ENCODE data around the gene LGALS12.
"Not testable (repeated sequence)": the region's sequence is repeated elsewhere in the genome, so short reads cannot be mapped to it uniquely, and the experiment has no call there.

LGALS12 gene

DNA sequence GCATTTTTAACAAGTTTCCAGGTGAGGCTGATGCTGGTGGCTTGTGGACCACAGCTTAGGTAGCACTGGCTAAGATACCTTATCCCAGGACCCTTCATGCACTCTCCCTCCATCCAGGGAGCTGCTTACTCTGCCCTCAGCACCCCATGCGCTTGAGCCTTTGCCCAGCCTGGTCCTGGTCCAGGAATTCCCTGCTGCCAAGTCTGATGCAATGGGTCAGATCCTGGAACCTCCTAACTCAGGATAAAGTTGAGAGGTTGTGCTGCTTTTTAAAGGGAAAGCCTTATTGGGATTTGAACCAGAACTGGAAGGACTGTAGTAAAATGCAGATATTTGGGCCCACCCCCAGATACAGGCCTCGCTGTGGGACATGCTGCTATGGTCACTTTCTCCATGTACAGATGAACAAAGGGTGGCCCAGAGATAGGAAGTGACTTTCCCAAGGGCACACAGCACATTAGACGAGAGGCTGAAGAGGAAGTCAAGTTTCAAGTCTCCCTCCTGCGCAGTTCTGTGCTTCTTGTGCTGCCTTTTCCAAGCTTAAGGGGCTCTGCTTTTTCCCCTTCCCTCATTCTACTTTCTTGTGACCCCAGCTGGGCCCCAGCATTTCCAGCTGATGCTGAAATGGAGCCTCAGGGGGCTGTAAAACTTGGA lies 824 bp upstream of the LGALS12 start:
- DNase-seq (ENCODE audit: low spot score): no peak

DNA sequence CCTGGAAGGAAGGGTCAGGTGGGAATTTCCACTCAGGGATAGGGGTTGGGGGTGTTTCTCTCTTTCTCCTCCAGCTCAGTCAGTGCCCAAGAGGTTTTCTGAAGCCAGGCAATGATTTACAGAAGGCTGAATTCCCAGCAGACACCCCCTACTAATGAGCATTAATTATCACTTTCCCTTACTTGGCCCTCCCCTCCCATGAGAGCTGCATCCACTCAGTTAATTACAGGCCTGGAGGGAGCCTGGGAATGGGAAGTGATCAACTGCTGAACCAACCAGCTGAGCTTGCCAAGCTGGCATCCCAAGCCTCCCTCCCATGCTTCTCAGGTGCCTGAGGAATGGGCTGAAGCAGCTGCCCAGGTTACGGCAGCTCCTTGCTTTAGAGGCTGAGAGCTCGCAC lies 992 bp downstream of the LGALS12 start:
- DNase-seq (ENCODE audit: low spot score): no peak

DNA sequence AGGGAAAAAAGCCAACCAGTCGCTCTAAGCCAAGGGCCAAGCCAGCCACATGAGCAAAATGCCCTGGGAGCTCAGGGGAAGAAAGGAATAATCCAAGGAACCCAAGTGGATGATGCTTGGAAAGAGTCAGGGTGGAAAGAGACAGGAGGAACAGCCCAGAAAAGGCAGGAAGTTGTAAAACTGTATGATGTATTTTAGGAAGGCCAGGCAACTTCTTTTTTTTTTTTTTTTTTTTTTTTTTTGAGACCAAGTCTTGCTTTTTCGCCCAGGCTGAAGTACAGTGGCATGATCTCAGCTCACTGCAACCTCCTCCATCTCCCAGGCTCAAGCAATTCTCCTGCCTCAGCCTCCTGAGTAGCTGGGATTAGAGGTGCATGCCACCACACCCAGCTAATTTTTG lies 1.6 kb downstream of the LGALS12 start:
- no peak for DNase-seq (ENCODE audit: low spot score)

DNA sequence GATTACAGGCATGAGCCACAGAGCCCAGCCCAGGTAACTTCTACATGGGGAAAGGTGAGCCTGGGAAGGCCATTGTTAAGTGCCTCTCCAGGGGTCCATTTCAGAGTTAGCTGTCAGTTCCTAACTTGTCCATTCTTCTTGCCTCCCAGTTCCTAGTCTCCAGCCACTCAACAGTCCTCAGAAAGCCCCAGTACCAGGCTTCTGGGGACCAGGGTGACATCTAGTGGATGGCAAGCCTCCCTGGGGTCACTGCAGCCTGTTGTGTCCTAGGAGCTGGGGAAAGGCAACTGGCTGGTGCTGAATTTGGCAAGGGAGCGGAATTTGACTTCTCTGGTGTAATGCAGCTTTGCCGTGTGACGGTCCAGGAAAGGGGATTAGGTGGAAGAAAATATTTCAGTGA lies 2.1 kb downstream of the LGALS12 start:
- DNase-seq (ENCODE audit: low spot score): peak; percentile 88

DNA sequence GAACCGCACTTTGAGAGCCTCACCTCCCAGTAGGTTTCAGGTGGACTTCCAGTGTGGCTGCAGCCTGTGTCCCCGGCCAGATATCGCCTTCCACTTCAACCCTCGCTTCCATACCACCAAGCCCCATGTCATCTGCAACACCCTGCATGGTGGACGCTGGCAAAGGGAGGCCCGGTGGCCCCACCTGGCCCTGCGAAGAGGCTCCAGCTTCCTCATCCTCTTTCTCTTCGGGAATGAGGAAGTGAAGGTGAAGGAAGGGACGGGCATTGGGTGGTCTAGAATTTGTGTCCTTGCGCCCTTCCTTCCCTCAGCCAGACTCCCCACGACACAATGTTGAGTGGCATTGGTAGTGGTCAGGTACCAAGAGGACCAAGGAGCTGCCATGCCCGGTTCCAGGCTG lies 2.9 kb downstream of the LGALS12 start:
- no peak for DNase-seq (ENCODE audit: low spot score)

DNA sequence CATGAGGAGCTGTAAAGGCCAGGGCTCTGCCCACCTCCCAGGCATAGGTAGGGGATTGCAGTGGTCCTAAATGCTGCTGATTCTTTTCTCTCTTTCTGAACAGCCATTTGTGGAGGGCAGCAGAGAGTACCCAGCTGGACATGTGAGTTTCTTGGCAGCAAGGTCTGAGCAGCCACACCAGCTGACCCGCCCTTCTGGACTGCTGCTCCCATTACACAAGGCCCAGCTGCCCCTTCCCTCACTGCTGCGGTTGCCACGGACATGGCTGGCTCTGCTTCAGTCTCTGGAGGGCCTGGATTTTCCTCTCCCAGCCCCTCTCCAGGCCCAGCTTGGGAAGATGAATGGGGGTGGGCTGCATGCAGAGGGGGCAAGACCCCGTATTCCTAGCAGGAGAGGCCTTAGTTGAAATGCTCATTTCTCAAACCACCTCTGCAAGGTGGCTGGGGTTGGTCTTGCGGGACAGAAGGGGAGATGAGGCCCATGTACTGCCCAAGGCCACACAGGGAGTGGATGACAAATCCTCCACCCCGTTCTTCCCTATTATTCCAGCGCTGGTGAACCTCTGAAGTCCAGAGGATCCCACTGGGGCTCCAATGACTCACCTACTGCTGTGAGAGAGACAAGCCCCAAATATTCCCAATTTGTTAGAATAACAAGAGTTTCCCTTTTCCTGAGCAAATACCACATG lies 4.6 kb downstream of the LGALS12 start:
- peak; percentile 97 for DNase-seq (ENCODE audit: low spot score)

DNA sequence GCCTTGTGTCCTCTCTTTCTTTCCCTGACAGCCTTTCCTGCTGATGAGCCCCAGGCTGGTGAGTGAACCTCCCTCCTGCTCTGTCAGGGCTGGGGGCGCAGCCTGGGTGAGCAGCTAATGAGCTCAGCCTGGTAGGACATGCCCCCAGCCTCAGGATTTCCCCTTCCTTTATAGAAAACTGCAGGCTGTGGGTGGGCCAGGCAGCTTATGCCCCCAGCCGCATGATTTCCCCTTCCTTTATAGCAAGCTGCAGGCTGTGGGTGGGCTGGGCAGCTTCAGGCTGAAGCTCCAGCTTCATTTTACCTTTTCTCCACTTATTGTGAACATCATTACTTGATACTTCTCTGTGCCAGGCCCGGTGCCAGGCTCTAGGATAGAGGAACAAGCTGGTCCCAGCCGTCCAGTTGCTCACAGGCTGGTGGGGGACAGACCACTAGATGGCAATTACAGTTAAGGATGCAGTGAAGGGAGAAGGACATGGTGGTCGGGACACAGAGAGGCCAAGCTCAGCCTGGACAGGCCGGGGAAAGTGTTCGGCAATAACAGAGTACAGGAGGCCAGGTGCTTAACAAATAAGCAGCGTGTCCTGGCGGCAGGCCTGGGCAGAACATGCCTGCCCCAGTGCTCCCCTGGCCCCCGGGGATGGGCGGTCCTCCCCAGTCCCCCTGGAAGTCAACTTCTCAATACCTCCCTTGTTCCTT lies 5.3 kb downstream of the LGALS12 start:
- DNase-seq (ENCODE audit: low spot score): no peak

DNA sequence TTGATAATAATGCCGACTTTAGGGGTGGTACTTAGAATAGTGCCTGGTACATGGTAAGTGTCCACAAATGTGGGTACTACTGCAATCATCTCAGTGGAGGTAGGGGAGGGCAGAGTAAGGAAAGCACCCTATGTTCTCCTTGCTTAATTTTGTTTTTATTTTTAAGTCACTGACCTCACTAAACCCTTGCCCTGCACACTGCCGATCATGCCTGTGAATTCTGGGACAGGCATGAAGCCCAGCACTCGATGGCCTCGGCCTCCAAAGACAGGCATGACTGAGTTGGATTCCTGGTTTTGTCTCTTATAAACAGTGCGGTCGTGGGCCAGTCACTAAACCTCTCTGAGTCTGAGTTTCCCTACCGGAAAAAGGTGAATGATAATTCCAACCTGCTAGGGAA lies 6.9 kb downstream of the LGALS12 start:
- no peak for DNase-seq (ENCODE audit: low spot score)

DNA sequence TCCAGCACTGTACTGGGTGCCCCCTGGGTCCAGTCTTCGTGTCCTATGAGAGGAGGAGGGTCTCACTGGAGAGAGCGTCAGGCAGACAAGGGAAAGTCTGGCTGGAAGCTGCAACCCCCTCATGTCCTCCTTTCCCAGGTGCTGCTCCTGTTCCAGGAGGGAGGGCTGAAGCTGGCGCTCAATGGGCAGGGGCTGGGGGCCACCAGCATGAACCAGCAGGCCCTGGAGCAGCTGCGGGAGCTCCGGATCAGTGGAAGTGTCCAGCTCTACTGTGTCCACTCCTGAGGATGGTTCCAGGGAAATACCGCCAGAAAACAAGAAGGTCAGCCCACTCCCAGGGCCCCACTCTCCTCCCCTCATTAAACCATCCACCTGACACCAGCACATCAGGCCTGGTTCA lies 10.2 kb downstream of the LGALS12 start:
- no peak for DNase-seq (ENCODE audit: low spot score)

DNA sequence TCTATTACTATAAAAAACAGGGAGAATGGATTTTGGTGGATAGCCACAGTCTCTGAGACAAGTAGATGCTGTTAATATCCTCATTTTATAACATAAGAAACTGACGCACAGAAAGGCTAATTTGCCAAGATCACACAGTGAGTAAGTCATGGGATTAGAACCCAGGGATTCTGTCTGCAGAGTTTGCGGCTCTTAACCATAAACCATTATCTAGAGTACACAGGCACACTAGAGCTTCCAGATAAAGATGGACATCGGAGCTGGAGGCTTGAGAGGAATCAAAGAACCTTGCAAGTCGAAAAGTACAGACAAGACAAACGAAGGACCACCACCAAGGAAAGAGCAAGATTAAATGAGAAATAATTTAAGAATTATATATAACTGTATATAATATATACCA lies 11.3 kb downstream of the LGALS12 start:
- DNase-seq (ENCODE audit: low spot score): no peak

DNA sequence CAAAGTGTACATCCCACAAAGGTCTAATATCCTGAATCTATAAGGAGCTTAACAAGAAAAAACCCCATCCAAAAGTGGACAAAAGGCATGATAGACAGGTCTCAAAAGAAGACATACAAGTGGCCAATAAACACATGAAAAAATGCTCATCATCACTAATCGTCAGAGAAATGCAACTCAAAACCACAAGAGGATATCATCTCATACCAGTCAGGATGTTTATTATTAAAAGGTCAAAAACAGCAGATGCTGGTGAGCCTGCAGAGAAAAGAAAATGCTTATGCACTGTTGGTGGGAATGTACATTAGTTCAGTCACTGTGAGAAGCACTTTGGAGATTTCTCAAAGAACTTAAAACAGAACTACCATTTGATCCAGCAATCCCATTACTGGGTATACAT lies 12.7 kb downstream of the LGALS12 start:
- no peak for DNase-seq (ENCODE audit: low spot score)

DNA sequence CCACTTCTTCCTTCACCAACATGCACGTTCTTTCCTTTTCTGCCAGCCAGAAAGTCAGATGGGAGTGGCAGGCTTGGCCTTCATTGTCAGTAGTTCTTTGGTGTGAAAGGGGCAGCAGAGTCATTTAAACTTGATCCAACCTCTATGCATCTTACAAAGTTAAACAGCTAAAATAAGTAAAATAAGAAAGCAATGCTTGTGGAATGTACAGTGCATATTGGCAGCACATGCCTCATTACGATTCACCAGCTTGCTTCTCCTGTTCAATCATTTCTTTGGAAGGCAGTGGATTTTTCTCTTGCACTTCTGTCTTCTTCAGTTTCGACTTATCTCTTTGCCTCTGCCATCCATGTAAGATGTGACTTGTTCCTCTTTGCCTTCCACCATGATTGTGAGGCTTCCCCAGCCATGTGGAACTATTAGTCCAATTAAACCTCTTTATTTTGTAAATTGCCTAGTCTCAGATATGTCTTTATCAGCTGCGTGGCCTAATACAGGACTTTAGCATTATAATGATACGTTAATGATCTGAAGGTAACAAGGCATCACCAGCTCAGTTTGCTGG lies 14.8 kb downstream of the LGALS12 start:
- DNase-seq (ENCODE audit: low spot score): no peak

DNA sequence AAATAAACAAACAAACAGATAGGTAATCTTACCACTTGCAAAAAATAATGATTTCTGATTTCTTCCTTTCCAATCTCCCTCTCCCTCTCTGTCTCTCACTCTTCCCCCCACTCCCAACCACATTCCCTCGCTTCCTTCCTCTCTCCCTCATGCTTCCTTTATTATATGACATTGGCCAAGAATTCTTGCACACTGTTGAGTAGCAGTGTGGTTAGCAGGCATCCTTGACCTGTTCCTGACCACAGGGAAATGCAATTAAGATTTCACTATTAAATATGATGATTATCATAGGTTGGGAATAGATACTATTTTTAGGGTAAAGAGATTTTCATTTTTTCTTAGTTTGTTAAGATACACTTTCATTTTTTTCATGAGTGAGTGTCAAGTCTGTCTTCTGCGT lies 16.0 kb downstream of the LGALS12 start:
- no peak for DNase-seq (ENCODE audit: low spot score)

DNA sequence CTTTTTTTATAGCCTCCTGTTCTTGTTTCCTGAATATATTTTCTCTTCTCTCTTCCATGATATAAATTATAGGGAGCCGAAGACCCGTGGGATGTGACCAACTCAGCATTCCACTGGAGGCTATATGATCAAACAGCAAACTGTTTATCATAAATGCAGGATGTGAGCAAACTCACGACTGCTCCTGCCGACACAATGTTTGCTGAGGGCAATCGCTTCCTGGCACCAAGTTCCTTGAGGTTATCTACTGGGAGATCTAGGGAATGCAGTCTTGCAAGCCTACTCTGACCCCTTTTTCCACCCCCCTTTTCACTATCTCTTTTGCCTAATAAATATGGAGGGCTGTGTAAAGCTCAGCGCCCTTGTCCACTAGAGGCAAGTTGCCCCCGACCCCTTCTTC lies 17.3 kb downstream of the LGALS12 start:
- DNase-seq (ENCODE audit: low spot score): no peak

DNA sequence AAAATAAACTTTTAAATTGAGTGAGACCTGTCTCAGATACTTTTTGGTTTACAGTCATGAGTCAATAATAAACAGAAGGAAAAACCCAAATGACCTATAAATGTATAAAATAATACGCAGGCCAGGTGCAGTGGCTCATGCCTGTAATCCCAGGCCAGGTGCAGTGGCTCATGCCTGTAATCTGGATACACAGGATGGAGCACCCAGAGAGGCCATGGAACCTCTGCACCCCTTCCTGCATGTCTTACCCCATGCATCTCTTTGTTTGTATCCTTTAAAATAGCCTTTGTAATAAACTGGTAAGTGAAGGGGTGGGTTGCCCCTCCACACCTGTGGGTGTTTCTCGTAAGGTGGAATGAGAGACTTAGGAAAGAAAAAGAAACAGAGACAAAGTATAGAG lies 21.8 kb downstream of the LGALS12 start:
- no peak for DNase-seq (ENCODE audit: low spot score)

DNA sequence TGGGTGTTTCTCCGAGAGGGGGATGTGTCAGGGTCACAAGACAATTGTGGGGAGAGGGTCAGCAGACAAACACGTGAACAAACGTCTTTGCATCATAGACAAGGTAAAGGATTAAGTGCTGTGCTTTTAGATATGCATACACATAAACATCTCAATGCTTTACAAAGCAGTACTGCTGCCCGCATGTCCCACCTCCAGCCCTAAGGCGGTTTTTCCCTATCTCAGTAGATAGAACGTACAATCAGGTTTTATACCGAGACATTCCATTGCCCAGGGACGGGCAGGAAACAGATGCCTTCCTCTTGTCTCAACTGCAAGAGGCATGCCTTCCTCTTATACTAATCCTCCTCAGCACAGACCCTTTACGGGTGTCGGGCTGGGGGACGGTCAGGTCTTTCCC lies 22.3 kb downstream of the LGALS12 start:
- not testable (repeated sequence) for DNase-seq (ENCODE audit: low spot score)

DNA sequence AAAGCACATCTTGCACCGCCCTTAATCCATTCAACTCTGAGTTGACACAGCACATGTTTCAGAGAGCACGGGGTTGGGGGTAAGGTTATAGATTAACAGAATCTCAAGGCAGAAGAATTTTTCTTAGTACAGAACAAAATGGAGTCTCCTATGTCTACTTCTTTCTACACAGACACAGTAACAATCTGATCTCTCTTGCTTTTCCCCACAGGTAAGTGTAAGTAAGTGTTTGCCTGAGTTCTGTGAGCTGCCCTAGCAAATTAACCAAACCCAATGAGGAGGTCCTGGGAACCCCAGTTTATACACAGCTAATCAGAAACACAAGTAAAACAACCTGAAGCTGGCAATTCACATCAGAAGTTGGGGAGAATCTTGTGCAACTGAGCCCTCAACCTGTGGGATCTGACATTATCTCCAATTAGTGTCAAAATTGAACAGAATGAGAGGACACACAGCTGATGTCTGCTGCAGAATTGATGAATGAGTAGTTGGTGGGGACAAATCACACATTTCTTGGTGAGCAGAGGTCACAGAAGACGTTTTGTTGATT lies 22.9 kb downstream of the LGALS12 start:
- DNase-seq (ENCODE audit: low spot score): not testable (repeated sequence)

DNA sequence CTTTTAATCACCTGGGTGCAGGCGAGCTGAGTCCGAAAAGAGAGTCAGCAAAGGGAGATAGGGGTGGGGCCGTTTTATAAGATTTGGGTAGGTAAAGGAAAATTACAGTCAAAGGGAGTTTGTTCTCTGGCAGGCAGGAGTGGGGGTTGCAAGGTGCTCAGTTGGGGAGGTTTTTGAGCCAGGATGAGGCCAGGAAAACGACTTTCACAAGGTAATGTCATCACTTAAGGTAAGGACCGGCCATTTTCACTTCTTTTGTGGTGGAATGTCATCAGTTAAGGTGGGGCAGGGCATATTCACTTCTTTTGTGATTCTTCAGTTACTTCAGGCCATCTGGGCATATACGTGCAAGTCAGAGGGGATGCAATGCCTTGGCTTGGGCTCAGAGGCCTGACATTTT lies 23.5 kb downstream of the LGALS12 start:
- not testable (repeated sequence) for DNase-seq (ENCODE audit: low spot score)

DNA sequence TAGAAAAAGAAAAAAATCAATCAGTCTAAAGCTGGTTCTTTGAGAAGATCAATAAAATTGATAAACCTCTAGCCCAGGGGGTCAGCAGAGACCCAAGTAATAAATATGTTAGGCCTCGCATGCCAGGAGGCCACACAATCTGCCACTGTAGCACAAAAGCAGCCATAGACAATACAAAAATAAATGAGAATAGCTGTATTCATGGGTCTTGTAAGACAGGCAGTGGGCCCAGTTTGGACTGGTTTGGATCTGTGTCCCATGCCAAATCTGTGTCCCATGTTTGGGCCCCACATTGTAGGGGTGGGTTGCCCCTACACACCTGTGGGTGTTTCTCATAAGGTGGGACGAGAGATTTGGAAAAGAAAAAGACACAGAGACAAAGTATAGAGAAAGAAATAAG lies 24.1 kb downstream of the LGALS12 start:
- peak; percentile 67 for DNase-seq (ENCODE audit: low spot score)

DNA sequence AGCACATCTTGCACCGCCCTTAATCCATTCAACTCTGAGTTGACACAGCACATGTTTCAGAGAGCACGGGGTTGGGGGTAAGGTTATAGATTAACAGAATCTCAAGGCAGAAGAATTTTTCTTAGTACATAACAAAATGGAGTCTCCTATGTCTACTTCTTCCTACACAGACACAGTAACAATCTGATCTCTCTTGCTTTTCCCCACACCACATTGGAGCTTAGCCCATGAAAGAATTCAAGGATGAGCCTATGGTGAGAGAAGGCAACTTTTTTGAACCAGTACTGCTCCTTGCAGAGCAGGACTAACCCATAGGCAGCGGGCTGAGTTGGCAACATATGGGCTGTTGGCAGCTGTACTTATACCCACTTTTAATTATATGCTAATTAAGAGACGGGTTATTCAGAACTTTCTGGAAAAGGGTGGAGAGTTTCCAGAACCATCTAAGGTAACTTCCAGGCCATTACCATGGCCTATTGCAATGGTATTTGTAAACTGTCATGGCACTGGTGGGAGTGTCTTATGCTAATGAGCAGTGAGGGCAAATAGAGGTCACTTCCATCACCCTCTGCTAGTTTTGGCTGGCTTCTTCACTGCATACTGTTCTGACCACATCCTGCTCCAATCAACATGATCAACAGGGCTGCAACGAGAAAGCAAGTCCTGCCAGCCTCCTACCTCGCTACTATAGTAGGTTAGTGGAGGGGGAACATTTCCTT lies 25.3 kb downstream of the LGALS12 start:
- not testable (repeated sequence) for DNase-seq (ENCODE audit: low spot score)

DNA sequence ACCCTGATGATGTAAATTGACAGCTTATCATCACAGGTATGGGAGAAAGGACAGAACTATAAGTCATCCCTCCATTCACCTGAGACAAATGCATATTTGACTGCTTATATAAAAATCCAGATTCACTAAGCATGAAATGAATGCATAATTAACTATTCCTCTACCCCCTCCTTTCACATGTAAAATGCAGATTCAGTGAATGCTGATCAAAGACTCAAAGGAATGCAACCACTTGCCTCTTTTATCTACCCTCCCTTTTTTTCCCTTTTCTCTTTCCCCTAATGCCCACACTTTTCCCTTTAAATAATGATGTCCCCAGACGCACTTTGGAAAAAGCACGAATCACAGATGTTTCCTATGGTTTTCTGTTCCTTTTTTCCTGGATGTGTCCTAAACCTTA lies 26.2 kb downstream of the LGALS12 start:
- no peak for DNase-seq (ENCODE audit: low spot score)
